ENCODE results near the gene SUFU. TPM values are rescaled to one million over a fixed set of nuclear protein-coding genes. Genes with fewer than 3 reads are reported as not detected.

The SUFU gene
- total RNA-seq, 2 donors from 2014 or later, result 8.0 to 9.3 TPM

DNA sequence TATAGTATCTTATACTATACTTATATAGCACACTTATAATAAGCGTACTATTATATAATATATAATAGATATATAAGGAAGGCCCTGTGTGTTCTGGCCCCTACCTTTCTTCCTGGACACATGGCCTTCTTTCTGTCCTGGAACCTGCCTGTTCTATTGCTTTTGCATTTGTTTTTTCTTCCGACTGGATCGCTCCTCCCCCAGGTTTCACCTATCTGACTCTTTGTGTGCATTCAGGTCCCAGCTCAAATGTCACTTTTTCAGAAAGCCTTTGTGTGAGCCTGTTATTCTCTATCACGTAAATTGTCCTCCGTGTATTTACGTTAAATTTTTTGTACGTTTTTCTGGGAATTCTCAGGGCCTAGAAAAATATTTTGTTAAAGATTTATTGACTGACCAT is 137.6 kb downstream of the SUFU start:
- intact Hi-C loops (cut with DNase I, micrococcal nuclease), result no loop called here
- ATAC-seq (no peak), DNase-seq (no peak)

DNA sequence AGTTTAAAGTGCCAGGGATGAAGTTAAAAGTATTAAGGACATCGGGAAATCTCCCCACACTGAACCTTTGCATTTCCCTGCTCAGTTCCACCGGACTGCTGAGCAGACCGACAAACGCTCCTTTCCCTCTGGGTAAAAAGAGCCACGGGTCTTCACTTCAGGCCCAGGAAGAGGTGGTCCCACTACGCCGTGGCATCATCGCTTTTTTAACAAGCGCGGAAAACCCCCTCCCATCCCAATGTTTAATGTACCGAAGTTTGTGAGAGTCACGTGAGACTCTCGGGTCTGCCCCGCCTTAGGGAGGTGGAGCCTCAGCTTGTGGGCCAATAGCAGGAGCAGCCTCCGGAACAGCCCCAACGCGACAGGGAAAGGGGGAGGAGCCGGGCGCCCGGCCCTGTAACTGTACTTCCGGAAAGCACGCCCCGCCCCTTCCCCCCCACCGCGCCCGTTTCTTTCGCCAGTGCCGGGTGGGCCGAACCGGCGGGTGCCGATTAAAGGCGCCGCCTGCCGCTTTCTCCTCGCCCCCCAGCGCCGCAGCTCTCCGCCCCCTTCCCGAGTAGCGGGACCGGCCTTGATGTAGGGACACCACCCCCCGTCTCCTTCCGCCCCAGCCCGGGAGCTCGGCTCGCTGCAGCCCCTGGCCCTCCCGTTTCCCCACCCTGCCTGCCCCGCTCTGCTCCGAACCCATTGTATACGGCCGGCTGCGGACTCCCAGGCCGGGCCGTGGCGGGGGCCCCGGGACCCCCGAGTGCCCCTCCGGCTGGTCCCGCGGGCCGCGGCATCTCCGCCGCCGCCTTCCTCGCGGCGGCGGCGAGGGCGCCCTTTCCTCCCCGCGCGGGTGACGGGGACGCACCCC is 138.3 kb downstream of the SUFU start:
- intact Hi-C loops (cut with DNase I, micrococcal nuclease), result no loop called here
- ATAC-seq (peak; percentile 66), DNase-seq (peak; percentile 99)

DNA sequence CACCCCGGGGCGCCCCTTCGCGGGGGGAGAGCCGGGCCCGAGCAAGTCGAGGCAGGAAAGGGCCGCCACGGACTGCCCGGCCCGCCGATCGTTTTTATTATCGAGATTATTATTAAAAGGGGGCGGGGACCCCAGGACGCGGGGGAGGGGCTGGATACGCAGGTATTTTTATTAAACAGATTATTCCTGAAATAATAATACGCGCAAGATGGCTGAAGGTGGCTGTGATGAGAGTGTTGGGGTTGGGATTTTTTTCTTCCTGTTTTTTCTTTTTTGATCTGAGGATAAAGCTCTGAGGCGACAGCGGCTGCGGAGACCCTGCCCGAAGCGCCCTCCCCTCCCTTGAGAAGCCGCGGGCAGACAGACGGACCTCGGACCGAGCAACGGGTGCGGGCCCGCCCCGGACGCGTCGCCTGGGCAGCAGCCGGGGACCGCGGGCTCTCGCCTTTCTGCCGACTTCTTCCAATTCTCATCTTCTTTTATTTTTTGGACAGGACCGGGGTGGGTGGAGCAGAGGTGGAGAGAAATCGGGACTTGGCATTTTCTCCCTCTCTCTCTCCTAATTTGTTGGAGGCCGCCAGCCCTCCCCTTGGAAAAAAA is 139.1 kb downstream of the SUFU start:
- ATAC-seq (peak; percentile 12), DNase-seq (peak; percentile 60 to 72)
- intact Hi-C loops (cut with DNase I, micrococcal nuclease), result no loop called here

DNA sequence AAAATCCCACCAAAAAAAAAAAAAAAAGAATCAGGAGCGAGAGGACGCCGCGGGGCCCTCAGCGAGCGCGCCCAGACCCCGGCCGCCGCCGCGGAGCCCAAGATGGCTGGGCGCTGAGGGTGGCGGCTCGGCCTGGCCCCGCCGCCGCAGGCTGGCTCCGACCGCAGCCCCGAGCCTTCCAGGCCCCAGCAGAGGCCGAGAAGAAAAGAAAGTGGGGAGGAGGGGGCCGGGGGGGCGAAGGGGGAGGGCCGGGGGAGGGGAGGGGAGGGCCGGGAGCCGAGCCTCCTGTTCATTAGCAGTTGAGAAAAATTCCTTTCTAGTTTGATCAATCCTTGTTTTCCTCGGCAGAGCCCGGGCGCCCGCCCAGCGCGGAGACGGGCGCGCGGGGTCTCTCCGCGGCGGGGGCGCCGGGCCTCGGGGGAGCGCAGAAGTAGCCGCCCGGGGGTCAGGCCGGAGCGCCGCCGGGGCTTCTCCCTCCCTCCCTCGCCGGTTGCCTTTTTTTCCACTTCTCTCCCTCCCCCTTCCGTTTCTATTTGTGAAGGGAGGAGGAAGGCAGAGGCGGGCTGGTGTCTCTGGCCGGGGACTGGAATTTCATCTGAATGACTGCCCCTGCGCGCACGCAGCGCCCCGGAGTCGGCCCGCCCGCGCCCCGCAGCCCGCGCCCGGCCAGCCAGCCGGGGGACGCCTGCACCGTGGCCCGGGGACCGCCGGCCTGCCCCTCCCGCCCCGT is 139.7 kb downstream of the SUFU start:
- DNase-seq (peak; percentile 66 to 67), ATAC-seq (peak; percentile 1)
- intact Hi-C loops (cut with DNase I, micrococcal nuclease), result no loop called here

DNA sequence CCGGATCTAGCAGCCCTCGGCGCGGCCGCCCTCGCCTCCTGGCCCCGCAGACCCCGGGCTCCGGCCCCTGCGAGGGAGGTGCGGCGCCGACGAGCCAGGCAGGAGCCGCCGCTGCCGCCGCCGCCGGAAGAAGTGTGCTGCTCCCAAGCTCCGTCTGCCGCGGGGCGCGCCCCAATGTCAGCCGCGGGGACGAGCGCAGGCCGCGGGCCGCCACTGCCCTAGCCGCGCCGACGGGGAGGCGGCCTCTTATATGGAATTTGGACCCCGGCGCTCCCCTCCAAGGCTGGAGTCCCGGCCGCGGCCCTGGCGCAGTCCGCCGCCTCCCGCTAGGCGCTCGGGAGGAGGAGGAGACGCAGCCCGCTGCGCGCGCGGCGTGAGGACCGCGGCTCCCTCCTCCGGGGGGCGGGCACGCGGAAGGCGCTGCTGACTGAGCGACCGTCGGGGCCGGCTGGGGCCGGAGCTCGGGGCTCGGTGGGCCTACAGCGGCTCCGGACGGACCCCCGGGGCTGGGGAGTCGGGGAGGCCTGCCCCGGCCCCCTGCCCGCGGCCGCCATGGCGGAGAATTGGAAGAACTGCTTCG is 140.4 kb downstream of the SUFU start, which contains the start of gene TRIM8:
TRIM8 (plus strand) TSS at position 414 of the 580 bp plus-strand sequence; CDS start at position 553, 139 bp downstream.
- intact Hi-C loops (cut with DNase I, micrococcal nuclease), result no loop called here
- ATAC-seq, result peak; percentile 30

DNA sequence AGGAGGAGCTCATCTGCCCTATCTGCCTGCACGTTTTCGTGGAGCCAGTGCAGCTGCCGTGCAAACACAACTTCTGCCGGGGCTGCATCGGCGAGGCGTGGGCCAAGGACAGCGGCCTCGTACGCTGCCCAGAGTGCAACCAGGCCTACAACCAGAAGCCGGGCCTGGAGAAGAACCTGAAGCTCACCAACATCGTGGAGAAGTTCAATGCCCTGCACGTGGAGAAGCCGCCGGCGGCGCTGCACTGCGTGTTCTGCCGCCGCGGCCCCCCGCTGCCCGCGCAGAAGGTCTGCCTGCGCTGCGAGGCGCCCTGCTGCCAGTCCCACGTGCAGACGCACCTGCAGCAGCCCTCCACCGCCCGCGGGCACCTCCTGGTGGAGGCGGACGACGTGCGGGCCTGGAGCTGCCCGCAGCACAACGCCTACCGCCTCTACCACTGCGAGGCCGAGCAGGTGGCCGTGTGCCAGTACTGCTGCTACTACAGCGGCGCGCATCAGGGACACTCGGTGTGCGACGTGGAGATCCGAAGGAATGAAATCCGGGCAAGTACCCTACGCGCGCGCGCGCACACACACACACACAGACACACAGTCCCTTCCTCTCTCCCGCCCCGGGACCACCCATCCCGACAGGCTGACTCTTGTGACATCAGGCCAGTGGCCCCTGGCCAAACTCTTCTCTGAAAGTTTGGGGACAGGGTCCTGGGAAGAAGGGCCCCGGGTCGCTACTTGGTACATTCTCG is 141.0 kb downstream of the SUFU start:
- intact Hi-C loops (cut with DNase I, micrococcal nuclease), result no loop called here
- DNase-seq (peak; percentile 86 to 89), ATAC-seq (peak; percentile 51)

More for the DNA sequence above, 140.4 kb downstream of the SUFU start, which contains the start of gene TRIM8:
- peak; percentile 56 to 80 for DNase-seq

DNA sequence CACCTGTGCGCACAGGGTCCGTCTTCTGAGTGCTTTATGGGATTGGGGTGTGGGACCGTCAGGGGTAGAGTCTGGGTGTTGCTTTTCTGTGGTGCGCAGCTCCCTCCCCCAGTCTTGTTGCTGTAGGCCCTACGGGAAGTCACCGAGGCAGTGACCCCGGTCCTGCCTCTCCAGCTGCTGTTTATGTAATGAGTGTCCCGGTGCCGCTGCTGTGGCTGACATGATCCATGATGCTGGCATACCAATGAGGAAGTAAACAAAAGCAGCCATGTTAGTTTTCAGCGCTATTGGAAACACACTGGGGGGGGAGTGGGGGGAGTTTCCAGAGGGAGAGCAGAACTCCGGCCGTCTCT is 141.6 kb downstream of the SUFU start:
- intact Hi-C loops (cut with DNase I, micrococcal nuclease), result no loop called here
- peak; percentile 27 for ATAC-seq
- peak; percentile 80 to 85 for DNase-seq

DNA sequence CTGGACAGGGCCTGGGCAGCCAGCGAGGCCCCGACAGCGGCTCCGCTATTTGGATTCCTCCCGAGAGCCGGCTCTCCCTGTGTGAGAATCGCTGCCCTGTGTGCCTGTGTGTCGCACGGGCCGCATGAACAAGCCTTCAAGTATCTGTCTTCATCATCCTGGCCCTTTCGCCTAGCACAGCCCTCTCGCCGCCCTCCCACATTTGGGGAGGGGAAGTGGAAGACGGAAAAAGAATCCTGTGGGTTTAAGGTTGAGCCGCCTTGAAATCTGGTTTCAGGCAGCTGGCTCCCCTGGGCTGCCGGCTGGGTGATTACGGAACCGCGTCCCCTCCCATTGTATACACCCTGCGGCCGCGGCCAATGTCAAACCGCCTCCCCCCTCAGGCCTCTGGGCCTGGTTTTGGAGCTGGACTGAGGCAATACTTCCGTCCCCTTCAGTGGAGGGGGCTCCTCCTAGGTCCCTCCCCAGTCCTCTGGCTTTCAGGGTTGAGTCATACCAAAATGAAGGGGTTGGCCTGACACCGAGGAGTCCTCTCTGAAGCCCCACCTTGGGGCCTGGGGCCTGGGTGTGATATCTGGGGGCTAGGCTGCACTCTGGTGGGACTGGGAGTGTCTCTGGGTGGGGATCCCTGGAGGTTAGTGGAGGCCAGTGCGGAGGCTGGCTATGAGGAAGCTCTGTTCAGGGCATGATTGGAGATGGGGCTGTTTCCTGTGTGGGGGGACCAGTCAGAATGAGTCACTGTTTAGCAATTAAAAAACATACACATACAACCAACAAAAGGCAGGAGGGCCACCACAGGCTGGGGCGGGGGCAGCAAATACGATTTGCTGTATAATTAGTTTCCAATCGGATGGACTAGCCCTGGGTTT is 142.2 kb downstream of the SUFU start:
- intact Hi-C loops (cut with DNase I, micrococcal nuclease), result no loop called here
- peak; percentile 36 for ATAC-seq
- peak; percentile 84 to 90 for DNase-seq

DNA sequence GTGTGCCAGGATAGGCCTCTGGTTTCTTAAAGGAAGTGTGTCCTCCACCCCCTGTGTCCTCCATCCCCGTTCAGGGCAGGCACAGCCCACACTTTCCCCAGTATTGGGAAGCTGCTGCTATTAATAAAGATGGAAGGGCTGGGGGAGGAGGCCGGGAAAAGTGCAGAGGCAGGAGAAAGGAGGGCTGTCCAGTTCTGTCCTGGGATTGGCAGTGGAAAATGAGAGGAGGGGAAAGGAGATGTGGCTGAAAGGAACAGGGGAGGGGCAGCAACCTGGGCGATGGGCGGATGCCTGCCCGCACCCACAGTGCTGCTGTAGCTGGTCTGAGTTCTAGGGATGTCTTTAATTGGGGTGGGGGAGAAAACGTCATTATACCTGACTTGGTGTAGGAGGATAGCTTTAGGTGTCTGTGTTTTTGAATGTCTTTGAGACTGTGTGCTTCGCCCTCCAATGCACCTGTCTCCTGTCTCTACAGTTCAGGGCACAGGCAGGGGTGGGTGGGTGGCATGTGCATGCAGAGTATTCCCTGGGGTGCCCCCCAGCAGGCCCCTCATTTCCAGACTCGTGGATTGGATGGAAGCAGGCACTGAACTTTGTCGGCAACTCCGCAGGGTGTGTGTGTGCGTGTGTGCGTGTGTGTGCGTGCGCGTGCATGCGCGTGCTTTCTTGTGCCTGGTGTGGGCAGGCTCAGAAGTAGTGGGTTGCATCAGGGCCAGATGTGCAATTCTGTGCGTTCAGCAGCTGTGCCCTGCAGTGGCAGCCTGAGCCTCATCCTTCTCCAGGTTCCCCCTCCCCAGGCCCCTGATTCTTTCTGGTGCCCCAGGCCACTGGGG is 143.1 kb downstream of the SUFU start:
- ATAC-seq (peak; percentile 0), DNase-seq (peak; percentile 58 to 60)
- intact Hi-C loops (cut with DNase I, micrococcal nuclease), result no loop called here

DNA sequence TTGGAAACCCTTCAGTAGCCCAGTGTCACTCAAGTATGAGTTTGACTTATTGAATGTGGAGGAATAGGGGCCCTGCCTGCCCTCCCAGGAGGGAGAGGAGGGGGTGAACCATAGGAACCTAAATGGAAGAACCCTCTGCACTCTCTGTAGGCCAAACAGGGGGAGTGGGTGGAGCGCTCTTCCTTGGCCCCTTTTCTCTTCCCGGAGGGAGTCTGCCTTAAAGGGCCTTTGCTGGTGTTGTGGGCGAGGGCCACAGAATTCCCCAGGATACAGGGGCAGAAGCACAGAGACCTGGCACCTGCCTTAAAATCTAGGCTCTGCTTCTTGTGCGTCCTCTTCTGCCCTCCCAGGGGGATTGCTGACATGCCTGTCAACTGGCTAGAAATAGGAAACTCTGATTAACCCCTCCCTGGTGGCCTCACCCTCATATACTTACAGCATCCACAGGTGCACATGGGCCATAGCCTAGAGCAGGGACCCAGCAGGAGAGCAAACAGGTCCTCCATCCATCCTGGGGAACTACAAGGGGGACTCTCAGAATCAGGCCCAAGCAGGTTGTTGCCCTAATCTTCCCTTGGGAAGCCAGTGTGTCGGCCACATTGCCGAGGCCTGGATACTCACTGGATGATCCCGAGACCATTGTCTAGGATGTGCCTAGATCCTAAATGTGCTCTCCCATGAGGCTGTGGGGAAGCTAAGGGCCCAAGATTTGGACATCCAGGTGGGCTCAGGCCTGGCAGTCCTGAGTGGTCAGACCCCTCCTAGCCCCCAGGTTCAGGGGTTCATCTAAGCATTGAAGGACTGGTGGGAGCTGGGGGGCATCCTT is 143.9 kb downstream of the SUFU start:
- DNase-seq, result no peak
- no peak for ATAC-seq
- intact Hi-C loops (cut with DNase I, micrococcal nuclease), result no loop called here

DNA sequence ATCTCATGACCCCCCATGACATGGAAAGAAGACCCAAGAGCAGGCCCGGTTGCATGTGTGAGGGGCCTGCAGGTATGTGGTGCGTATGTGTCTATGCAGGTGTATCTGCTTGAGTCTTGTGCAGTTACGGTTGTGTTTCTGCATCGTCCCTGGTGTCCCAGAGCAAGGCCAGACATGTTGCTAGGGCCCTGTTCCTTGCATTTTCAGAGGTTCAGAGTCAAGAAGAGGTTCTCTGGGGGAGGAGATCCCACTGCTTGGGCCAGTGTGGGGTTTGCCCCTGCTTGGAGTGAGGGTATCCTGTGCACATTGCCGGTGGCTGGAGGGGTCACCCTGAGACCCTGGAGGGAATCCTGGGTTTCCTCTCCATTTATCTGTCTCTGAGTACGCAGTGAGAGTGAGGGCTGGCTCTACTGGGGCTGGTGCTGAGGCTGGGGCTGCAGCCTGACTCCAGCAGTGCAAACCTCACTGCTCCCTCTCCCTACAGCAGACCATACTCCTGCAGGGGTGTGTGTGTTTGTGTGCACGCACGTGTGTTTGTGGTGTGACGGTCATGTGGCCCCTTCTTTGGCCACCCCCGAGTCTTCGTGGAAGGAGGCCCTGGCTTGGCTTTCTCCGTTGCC is 144.6 kb downstream of the SUFU start:
- intact Hi-C loops (cut with DNase I, micrococcal nuclease), result no loop called here
- DNase-seq (no peak), ATAC-seq (no peak)

DNA sequence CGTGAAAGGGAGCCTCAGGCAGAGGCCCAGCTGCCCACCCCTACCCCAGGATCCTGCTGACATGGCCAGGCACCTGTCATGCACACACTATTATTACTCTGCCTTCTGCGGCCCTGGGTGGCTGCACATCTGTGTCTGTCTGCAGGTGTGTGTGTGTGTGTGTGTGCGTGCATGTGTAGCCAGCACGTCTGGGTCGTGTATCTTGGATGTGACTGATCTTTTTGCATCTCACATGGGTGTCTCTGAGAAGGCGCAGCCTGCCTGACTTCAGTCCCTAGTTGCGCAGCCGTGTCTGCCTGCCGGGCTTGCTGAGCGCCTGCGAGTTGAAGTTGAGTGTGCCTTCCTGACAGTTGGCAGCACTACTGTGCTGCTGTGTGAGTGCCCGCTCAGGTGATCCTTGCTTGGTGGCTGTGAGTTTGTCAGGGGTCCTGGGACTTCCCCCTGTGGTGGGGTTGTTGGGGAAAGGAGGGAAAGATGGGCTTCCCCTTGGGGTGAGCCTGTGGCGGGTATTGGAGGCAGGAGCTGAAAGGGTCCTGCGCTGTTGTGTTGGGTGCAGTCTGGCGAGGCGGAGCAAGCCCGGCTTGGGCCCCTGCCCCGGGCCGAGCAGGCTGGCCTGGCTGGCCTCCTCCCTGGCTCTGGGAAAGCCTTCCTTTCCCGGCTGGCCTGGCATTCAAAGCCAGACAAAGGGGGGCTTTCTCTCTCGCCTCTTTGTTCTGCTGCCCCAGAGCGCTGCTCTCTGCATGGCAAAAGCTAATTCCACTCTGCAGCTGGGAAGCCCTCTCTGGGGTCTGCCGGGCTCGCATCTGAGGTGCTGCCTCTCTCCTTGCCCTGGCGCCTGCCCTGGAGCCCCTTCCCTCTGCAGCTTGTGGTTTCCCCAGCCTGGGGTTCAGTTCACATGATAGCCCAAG is 145.4 kb downstream of the SUFU start:
- intact Hi-C loops (cut with DNase I, micrococcal nuclease), result no loop called here
- ATAC-seq, result no peak
- no peak for DNase-seq

DNA sequence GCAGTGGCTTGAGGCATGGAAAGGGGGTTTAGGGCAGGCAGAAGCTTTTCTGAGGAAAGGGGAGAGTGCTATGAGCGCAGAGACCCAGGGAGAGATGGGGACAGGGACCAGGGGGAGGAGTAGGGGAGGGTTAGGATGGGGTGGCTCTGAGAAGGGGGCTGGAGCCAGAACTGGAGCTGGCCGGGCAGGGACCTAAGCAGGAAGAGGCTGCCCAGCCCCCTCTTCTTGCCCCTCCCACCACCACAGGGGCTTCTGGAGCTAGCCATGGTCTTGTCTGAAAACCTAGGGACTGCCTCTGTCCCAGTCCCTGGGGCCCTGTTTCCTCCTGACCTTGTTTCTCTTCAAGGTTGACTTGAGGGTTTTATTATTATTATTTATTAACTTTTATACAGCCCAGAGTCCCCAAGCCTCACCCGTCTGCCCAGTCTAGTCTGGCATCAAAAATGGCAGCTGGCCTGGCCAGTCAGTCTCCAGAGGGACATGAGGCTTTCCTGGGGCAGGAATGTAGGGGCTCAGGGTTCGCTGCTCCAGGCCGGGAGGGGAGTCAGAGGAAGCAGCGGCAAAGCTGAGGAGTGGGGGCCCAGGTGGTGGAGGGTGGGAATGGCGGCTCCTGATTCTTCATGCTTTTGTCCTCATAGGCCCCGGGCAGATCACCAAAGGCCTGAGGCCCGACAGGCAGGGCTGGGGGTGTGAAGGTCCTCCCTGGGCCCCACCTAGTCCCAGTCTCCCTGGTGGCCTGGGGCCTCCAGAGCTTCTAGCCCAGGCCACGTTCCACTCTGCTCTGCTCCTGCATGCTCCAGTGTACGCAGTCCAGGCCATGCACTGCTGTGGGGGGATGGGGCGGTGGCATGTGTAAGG is 146.3 kb downstream of the SUFU start:
- intact Hi-C loops (cut with DNase I, micrococcal nuclease), result no loop called here
- DNase-seq, result no peak

More for the DNA sequence above, 146.3 kb downstream of the SUFU start:
- ATAC-seq, result no peak
